Fibroblast of pulmonary artery (primary cell): ENCODE data around the gene RPA3.

Experiments used
- DNase-seq: peaks from one replicate; pipeline ENCODE4 v3.0.0-alpha.2; 2010; ENCODE audit warnings: low read depth
- H3K4me3 ChIP-seq: replicated peaks from 2 replicates; pipeline ENCODE4 v1.5.1; 2011; ENCODE audit warnings: low read depth, mild to moderate bottlenecking, control low read depth, low read length, moderate library complexity
- CTCF ChIP-seq: IDR thresholded peaks from 2 replicates; pipeline ENCODE4 v1.5.1; 2011; ENCODE audit warnings: mild to moderate bottlenecking, control low read depth, low read length, inconsistent platforms; ENCODE audit errors: missing control alignments

RPA3 gene

GRCh38 chr7:7595451-7595850 lies 123.0 kb downstream of the RPA3 start:
- peak; percentile 26 for TF ChIP-seq CTCF
- DNase-seq, result peak; percentile 56
- no peak overlapping the region for H3K4me3 ChIP-seq
